ENCODE measurements around the gene MBLAC2.

DNA sequence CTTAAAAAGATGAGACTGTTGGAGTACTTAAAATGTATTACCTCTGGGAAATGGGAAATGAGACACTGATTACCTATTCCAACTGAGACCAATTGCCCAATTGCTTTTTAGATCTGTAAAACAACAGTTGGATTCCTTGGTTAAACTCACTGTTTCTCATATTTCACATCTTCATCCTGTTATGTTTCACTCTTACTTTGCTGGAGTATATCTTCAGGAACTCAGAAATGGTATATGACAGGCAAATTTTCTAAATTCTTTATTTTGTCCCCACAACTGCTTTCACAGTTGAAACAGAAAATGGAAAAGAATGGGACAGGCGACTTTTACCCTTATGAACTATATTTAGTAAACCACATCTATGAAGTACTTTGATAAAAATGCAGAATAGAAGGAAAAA, 56.4 kb downstream of the MBLAC2 start:
- TF ChIP-seq POLR2A (IDR thresholded peaks at IDR 0.05; ENCODE audit: low read depth) (no peak), EP300 (IDR thresholded peaks at IDR 0.05) (no peak), POLR2AphosphoS5 (IDR thresholded peaks at IDR 0.05) (no peak)
- TF ChIP-seq, protein P1, sequence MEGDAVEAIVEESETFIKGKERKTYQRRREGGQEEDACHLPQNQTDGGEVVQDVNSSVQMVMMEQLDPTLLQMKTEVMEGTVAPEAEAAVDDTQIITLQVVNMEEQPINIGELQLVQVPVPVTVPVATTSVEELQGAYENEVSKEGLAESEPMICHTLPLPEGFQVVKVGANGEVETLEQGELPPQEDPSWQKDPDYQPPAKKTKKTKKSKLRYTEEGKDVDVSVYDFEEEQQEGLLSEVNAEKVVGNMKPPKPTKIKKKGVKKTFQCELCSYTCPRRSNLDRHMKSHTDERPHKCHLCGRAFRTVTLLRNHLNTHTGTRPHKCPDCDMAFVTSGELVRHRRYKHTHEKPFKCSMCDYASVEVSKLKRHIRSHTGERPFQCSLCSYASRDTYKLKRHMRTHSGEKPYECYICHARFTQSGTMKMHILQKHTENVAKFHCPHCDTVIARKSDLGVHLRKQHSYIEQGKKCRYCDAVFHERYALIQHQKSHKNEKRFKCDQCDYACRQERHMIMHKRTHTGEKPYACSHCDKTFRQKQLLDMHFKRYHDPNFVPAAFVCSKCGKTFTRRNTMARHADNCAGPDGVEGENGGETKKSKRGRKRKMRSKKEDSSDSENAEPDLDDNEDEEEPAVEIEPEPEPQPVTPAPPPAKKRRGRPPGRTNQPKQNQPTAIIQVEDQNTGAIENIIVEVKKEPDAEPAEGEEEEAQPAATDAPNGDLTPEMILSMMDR (IDR thresholded peaks at IDR 0.05) = no peak

All from esophagus muscularis mucosa (tissue), 4 donors.